Measurements from ENCODE around the gene C20orf141.

C20orf141 gene

GRCh38 chr20:2822073-2822472, 7.3 kb downstream of the C20orf141 start:
- Histone ChIP-seq H2AFZ (ENCODE audit: low read length) (no peak overlapping the region), H3K9me2 (ENCODE audit: low read depth, low read length) (no peaks in the 10 kb centered on the region), H3K4me2 (ENCODE audit: low read length) (no peak overlapping the region), H3F3A (ENCODE audit: insufficient read depth, low read length) (no peaks in the 10 kb centered on the region), H3K4me3 (ENCODE audit: low read depth, low read length, poor library complexity, severe bottlenecking) (no peak overlapping the region), H3K27me3 (ENCODE audit: insufficient read depth, low read length) (no peaks in the 10 kb centered on the region; the same call in 1 of the 2 replicates), H3K27ac (ENCODE audit: low read depth, low read length, poor library complexity, severe bottlenecking) (no peak overlapping the region), H4K20me1 (ENCODE audit: insufficient read depth, low read length) (no peaks in the 10 kb centered on the region), H3K79me2 (ENCODE audit: insufficient read depth, low read length) (no peaks in the 10 kb centered on the region), H3K9ac (ENCODE audit: low read length) (no peak overlapping the region), H3K4me1 (ENCODE audit: insufficient read depth, low read length, severe bottlenecking) (no peaks in the 10 kb centered on the region), H3K36me3 (ENCODE audit: insufficient read depth, low read length) (no peaks in the 10 kb centered on the region), H3K9me3 (ENCODE audit: low read length) (no peaks in the 10 kb centered on the region)
- no peak for TF ChIP-seq CTCF (IDR thresholded peaks at IDR 0.05; ENCODE audit: low read length)
- no peak for TF ChIP-seq EZH2 (IDR thresholded peaks at IDR 0.05; ENCODE audit: borderline replicate concordance, low read length)

- no peaks in the 10 kb centered on the region for H3K36me3 ChIP-seq (ENCODE audit: insufficient read depth, low read length)
- H3K4me3 ChIP-seq (ENCODE audit: low read depth, low read length, poor library complexity, severe bottlenecking) = no peak overlapping the region
- H2AFZ ChIP-seq (ENCODE audit: low read length) = no peak overlapping the region
- no peaks in the 10 kb centered on the region for H3K9me2 ChIP-seq (ENCODE audit: low read depth, low read length)
- no peaks in the 10 kb centered on the region for H3K4me1 ChIP-seq (ENCODE audit: insufficient read depth, low read length, severe bottlenecking)
- no peak overlapping the region for H3K27ac ChIP-seq (ENCODE audit: low read depth, low read length, poor library complexity, severe bottlenecking)
- no peaks in the 10 kb centered on the region for H3F3A ChIP-seq (ENCODE audit: insufficient read depth, low read length)
- no peak overlapping the region for H3K9ac ChIP-seq (ENCODE audit: low read length)
- TF ChIP-seq EZH2 (IDR thresholded peaks at IDR 0.05; ENCODE audit: borderline replicate concordance, low read length) (no peak), CTCF (IDR thresholded peaks at IDR 0.05; ENCODE audit: low read length) (no peak)
- no peaks in the 10 kb centered on the region for H4K20me1 ChIP-seq (ENCODE audit: insufficient read depth, low read length)
- H3K79me2 ChIP-seq (ENCODE audit: insufficient read depth, low read length) = no peaks in the 10 kb centered on the region
- no peaks in the 10 kb centered on the region for H3K9me3 ChIP-seq (ENCODE audit: low read length)
- no peaks in the 10 kb centered on the region; the same call in 1 of the 2 replicates for H3K27me3 ChIP-seq (ENCODE audit: insufficient read depth, low read length)
- no peak overlapping the region for H3K4me2 ChIP-seq (ENCODE audit: low read length)
Measured at GRCh38 chr20:2825761-2826160, 11.0 kb downstream of the C20orf141 start.

- no peak overlapping the region for H2AFZ ChIP-seq (ENCODE audit: low read length)
- H3K79me2 ChIP-seq (ENCODE audit: insufficient read depth, low read length) = no peaks in the 10 kb centered on the region
- H3K4me2 ChIP-seq (ENCODE audit: low read length) = no peak overlapping the region
- no peak for TF ChIP-seq EZH2 (IDR thresholded peaks at IDR 0.05; ENCODE audit: borderline replicate concordance, low read length)
- TF ChIP-seq CTCF (IDR thresholded peaks at IDR 0.05; ENCODE audit: low read length) = no peak
- H3K4me3 ChIP-seq (ENCODE audit: low read depth, low read length, poor library complexity, severe bottlenecking) = no peak overlapping the region
- H3K4me1 ChIP-seq (ENCODE audit: insufficient read depth, low read length, severe bottlenecking) = no peaks in the 10 kb centered on the region
- H3K36me3 ChIP-seq (ENCODE audit: insufficient read depth, low read length) = no peaks in the 10 kb centered on the region
- no peaks in the 10 kb centered on the region for H3K9me2 ChIP-seq (ENCODE audit: low read depth, low read length)
- H4K20me1 ChIP-seq (ENCODE audit: insufficient read depth, low read length) = no peaks in the 10 kb centered on the region
- H3K27ac ChIP-seq (ENCODE audit: low read depth, low read length, poor library complexity, severe bottlenecking) = no peak overlapping the region
- no peaks in the 10 kb centered on the region for H3F3A ChIP-seq (ENCODE audit: insufficient read depth, low read length)
- no peak overlapping the region for H3K9ac ChIP-seq (ENCODE audit: low read length)
- H3K27me3 ChIP-seq (ENCODE audit: insufficient read depth, low read length) = no peaks in the 10 kb centered on the region; the same call in 1 of the 2 replicates
- no peaks in the 10 kb centered on the region for H3K9me3 ChIP-seq (ENCODE audit: low read length)
Measured at GRCh38 chr20:2826655-2827054, 11.9 kb downstream of the C20orf141 start.
